ENCODE results near the gene THSD7B. TPM values are rescaled to one million over a fixed set of nuclear protein-coding genes. Genes with fewer than 3 reads are reported as not detected.
"Not testable (repeated sequence)": the region's sequence is repeated elsewhere in the genome, so short reads cannot be mapped to it uniquely, and the experiment has no call there.

The THSD7B gene
- total RNA-seq, 1 experiment from 2014 or later = not detected

DNA sequence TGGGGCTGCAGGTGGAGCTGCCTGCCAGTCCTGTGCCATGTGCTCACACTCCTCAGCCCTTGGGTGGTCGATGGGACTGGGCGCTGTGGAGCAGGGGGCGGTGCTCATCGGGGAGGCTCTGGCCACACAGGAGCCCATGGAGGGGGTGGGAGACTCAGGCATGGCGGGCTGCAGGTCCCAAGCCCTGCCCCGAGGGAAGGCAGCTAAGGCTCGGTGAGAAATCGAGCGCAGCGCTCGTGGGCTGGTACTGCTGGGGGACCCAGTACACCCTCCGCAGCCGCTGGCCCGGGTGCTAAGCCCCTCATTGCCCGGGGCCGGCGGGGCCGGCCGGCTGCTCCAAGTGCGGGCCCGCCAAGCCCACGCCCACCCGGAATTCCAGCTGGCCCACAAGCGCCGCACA is 566.2 kb downstream of the THSD7B start:
- in situ Hi-C loops (cut with HindIII; ENCODE audit: low pct_unique_long_range_greater_than_20kb, low sequenced_read_pairs); DNase-seq (ENCODE audit: low read depth, low spot score): not testable (repeated sequence)

DNA sequence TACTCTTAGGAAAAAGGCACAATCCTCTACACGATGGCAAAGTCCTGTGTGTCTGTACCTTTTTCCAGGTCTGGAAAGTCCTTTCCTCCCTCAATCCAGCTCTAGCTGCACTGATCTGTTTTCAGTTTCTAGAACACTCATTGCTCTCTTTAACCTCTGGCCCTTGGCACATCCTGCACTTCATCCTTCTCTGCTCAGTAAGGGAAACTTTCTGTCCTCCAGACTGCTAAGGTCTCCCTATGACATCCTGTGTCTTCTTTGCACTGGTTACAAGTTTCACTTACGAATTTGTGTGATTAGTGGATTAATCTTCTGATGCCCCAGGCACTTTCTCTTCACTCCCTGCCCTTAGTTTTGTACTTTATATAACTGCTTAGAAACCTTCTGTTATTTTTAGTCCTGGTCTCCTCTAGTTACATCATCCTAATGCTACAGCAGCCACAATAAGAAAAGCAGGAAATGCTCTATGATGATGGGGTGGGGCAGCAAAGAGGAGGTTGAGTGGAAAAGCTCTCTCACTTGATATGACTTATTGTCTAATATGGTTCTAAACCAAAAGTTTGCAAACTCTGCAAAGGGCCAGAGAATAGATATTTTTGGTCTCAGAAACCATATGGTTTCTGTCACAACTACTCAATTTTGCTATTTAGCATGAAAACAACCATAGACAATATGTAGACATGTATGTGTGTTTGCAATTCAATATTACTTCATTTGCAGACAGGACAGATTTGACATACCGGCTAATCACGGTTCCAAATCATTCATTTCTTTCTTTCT is 568.2 kb downstream of the THSD7B start:
- no peak for DNase-seq (ENCODE audit: low read depth, low spot score)
- in situ Hi-C loops (cut with HindIII; ENCODE audit: low pct_unique_long_range_greater_than_20kb, low sequenced_read_pairs) = no loop called here

DNA sequence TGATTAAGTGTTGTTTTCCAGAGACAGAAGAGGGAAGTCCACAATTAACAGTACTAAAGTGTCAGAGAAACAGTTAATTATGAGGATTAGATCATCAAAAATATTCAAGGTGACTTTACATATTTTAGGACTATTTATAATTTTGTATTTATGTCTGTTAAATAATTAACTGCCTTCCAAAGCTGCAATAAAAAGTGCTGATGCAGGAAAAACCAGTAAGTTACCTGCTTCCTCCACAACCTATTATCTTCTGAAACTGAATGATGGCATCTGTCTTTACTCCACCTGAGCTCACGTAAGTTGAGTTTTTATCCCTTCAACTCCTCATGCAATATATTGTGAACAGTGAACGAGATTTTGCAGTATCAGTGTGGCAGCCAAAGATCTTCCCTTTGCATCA is 570.7 kb downstream of the THSD7B start:
- in situ Hi-C loops (cut with HindIII; ENCODE audit: low pct_unique_long_range_greater_than_20kb, low sequenced_read_pairs) = no loop called here
- DNase-seq (ENCODE audit: low read depth, low spot score) = no peak

DNA sequence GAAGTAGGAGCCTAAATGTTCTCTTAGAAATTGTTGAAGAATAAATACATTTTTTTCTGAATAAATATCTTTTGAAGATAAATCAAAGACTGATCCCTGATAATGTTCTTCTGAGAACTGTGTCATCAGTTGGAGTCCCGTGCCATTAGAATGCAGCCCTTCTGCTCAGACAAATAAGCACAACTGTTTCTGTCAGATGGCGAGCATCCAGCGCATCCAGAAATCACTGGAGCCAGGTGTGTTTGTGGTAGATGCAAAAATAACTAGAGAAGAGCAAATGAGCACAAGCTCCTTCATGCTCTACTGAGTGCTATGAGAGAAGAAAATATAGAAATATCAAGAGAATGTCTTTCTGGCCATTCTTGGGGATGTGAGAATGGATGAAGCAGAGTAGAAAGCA is 573.7 kb downstream of the THSD7B start:
- DNase-seq (ENCODE audit: low read depth, low spot score) = no peak
- in situ Hi-C loops (cut with HindIII; ENCODE audit: low pct_unique_long_range_greater_than_20kb, low sequenced_read_pairs) = no loop called here

DNA sequence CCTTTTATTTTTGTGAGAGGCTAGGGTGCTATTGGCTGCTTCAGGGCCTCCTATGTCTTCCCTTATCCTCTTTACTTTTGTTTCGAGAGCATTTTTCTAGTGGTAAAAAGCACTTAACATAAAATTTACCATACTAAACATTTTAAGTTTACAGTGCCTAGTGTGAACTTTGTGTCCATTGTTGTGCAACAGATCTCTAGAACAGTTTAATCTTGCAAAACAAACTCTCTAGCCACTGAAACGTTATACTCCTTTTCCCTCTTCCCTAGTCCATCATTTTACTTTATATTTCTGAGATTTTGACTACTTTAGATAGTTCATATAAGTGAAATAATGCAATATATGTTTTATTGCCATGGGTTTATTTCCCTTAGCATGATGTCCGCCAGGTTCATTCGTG is 580.6 kb downstream of the THSD7B start:
- DNase-seq (ENCODE audit: low read depth, low spot score) = no peak
- in situ Hi-C loops (cut with HindIII; ENCODE audit: low pct_unique_long_range_greater_than_20kb, low sequenced_read_pairs) = no loop called here

DNA sequence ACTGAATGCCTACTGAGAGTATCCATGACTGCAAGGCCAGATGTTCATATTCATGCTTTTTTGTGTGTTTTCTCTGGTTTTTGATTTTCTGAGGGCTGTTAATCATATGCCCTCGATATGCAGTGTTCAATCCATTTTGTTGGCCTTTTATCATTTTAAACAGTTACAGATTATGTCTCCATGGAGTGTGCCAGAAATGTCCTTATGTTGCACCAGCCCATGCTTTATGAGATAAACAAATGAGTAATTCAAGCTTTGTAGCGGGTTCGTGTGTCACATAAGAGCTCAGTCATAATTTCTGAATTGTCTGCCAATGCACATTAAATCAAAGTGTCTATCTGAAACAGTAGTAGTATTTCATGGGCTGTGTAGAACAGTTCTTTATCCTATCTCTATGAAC is 583.0 kb downstream of the THSD7B start:
- no peak for DNase-seq (ENCODE audit: low read depth, low spot score)
- in situ Hi-C loops (cut with HindIII; ENCODE audit: low pct_unique_long_range_greater_than_20kb, low sequenced_read_pairs) = no loop called here

DNA sequence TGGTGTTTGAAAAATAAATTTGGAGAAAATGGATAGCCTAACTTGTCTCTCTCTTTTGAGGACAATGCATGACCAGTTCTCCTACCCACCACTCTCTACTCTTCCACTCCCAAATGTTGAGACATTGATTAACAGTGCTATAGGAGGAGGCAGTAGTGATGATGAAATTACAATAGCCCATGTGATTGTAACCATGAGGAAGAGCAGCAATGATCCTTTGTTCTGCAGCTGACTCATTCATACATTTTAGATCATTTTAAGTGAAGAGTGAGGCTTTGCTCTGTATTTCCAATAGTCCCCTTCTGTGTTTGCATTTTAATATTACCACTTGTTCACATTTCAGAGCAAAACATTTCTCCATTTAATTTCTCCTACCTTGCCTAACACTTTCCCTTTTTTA is 592.3 kb downstream of the THSD7B start:
- in situ Hi-C loops (cut with HindIII; ENCODE audit: low pct_unique_long_range_greater_than_20kb, low sequenced_read_pairs) = no loop called here
- DNase-seq (ENCODE audit: low read depth, low spot score) = no peak

DNA sequence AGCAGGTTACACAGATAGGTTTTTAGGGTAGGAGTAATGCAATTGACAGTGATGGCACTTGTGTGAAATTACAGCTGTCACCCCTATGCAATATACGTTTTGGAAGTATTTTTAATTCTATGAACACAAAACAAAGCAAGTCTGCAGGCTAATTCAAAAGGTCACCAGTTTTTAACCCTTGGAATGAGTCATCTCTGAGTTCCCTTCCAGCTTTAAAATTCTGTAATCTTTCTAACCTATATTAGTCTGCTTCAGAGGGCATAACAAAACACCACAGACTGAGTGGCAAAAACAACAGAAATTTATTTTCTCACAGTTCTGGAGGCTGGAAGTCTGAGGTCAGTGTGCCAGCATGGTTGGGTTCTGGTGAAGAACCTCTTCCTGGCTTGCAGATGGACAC is 602.0 kb downstream of the THSD7B start:
- no peak for DNase-seq (ENCODE audit: low read depth, low spot score)
- in situ Hi-C loops (cut with HindIII; ENCODE audit: low pct_unique_long_range_greater_than_20kb, low sequenced_read_pairs) = no loop called here

DNA sequence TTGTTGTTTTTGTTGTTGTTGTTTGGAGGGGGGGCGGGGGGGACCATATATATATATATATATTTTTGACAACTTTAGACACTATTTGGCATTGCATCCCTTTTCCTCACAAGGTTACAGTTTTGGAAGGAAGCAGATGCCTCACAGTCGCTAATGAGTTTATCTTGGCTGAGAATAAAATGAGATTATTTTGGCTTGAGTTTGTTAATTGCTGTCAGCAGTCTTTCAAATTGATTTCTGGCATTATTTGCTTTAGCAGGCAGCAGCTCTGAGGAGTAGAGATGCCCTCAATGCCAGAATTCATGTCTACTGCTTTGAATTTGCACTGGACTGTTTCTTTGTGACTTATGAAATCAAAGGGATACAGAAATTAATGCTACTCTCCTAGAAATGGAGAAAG is 603.8 kb downstream of the THSD7B start:
- in situ Hi-C loops (cut with HindIII; ENCODE audit: low pct_unique_long_range_greater_than_20kb, low sequenced_read_pairs) = no loop called here
- no peak for DNase-seq (ENCODE audit: low read depth, low spot score)

DNA sequence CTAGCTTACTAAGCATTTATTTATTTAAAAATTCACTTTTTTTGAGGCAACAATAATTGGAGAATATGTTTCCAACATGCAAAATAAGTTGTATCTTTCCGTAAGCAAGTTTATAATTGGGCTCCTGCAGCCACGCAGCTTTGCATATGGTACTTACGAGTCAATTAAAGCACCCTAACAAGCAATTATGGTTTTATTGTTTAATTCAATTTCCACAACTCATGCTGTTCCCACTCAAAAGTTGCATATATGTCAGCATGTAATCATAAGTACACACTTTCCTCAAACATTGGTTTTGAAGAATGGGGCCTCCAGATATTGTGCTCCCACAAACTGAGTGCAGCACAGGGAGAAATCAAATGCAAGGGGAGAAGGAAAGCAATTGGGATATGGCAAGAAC is 613.8 kb downstream of the THSD7B start:
- DNase-seq (ENCODE audit: low read depth, low spot score) = no peak
- in situ Hi-C loops (cut with HindIII; ENCODE audit: low pct_unique_long_range_greater_than_20kb, low sequenced_read_pairs) = no loop called here

DNA sequence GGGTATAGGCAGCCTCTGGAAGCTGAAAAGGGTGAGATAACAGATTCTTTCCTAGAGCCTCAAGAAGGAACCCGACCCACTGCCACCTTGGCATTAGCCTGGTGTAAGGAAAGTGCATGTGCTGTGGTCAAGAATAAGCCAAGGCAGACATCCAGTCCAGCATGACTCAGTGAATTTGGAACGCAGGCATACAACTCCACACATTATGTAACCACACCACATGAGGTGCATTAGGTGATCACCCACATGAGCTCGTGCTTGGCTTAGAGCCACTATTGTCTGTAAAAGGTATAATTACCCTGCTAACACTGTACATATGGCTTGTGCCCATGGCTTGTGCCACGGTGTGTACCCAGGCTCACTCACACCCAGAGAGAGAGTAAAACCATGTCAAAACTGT is 615.3 kb downstream of the THSD7B start:
- DNase-seq (ENCODE audit: low read depth, low spot score) = no peak
- in situ Hi-C loops (cut with HindIII; ENCODE audit: low pct_unique_long_range_greater_than_20kb, low sequenced_read_pairs) = no loop called here

DNA sequence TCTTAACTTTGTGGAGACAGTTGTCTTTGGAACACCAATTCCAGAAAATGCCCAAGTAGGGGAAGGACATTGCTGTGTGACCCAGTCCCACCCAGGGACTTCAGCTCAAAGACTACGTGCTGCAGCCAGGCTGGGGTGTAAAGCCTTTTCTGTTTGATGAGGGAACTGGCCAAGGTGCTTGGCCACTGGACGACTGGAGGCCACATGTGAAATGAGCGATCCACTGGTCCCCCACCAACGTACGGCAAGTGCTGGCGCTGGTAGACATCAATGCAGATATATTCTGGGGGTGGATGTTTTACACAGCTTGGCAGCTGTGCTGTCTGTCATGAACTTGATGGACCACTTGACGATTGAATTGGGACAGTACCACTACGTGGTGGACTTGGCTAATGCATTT is 616.4 kb downstream of the THSD7B start:
- no peak for DNase-seq (ENCODE audit: low read depth, low spot score)
- in situ Hi-C loops (cut with HindIII; ENCODE audit: low pct_unique_long_range_greater_than_20kb, low sequenced_read_pairs) = no loop called here

DNA sequence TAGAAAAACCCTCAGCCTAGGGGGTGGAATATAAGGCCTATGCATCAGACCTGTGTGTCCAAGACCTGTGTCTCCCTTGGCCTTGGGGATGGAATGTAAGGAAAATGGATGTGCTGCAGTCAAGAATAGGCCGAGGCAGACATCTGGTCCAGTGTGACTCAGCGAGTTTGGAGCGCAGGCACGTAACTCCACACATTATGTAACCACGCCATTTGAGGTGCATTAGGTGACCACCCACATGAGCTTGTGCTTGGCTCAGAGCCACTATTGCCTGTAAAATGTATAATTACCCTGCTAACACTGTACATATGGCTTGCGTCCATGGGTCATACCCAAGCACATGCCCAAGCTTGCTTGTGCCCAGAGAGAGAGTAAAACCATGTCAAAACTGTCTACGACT is 618.0 kb downstream of the THSD7B start:
- in situ Hi-C loops (cut with HindIII; ENCODE audit: low pct_unique_long_range_greater_than_20kb, low sequenced_read_pairs) = no loop called here
- DNase-seq (ENCODE audit: low read depth, low spot score) = no peak

DNA sequence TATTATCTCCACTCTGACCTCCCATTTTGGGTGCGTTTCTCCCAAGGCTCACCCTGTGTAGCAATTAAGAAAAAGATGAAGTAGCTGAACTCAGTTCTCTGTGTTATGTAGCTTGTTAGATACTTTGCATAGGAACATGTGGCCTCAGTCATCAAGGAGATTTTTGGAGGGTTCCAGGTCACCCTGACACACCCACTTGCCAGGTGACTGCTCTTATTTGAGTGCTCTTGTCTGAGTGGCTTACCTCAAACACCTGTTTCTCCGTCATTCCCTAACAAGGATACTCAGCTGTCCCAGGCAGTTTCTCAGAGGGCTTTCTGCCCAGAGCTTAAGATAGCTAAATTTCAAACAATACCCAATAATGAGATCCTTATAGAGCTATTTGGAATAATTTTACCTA is 621.7 kb downstream of the THSD7B start:
- no peak for DNase-seq (ENCODE audit: low read depth, low spot score)
- in situ Hi-C loops (cut with HindIII; ENCODE audit: low pct_unique_long_range_greater_than_20kb, low sequenced_read_pairs) = no loop called here

DNA sequence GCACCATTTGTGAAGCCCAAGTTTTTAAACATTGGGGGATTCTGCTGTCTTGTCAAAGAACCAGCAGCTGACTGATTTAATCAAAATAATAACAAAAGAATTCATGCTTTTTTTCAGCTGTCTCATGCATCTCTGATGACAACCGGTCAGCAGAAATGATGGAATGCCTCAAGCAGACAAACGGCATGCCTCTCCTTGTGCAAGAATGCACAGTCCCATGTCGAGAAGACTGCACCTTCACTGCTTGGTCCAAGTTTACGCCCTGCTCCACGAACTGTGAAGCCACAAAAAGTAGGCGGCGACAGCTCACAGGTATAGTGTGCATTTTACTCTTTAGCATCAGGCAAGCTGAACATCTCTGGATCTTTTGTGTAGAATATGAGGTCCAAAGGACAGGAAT is 640.2 kb downstream of the THSD7B start:
- no peak for DNase-seq (ENCODE audit: low read depth, low spot score)
- in situ Hi-C loops (cut with HindIII; ENCODE audit: low pct_unique_long_range_greater_than_20kb, low sequenced_read_pairs) = no loop called here

DNA sequence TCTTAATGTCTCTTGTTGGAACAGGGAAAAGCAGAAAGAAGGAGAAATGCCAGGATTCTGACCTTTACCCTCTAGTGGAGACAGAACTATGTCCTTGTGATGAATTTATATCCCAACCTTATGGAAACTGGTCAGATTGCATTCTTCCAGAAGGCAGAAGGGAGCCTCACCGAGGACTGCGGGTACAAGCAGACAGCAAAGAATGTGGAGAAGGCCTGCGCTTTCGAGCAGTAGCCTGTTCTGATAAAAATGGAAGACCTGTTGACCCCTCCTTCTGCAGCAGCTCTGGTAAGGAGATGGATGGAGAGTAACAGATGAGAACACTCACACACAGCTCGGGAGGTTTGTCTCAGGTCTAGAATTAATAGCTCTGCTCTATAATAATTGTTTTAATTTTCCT is 646.2 kb downstream of the THSD7B start:
- in situ Hi-C loops (cut with HindIII; ENCODE audit: low pct_unique_long_range_greater_than_20kb, low sequenced_read_pairs) = no loop called here
- no peak for DNase-seq (ENCODE audit: low read depth, low spot score)

DNA sequence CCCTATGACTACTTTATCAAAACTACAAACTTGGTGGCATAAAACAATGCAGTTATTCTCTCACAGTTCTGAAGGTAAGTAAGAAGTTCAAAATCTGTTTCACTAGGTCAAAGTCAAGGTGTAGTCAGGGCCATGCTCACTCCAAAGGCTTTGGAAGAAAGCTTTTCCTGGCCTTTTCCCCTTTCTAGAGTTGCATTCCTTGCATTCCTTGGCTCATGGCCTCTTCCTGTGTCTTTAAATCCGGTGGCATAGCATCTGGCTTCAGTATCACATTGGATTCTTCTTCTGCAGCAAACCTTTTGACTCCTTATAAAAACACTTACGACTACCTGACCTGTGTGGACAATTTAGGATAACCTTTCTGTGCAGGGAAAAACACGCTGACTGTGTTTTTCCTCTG is 655.4 kb downstream of the THSD7B start:
- no peak for DNase-seq (ENCODE audit: low read depth, low spot score)
- in situ Hi-C loops (cut with HindIII; ENCODE audit: low pct_unique_long_range_greater_than_20kb, low sequenced_read_pairs) = no loop called here

DNA sequence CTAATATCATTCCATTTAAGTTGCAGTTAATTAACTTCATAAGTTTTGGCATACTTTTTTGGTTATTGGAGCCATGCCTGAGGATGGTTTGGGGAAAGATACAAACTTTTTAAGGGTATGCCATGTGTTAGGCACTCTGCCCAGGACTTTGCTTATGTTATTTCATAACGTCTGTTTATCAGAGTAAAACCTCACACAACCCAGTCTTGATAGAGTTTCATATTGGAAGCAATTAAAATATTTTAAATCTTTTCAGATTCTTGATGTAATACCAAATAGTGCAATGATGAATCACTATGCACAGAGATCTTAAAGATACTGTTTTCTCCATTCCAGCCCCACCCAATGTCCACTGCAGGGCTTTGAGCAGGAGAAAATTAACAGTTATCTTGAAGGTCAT is 669.8 kb downstream of the THSD7B start:
- in situ Hi-C loops (cut with HindIII; ENCODE audit: low pct_unique_long_range_greater_than_20kb, low sequenced_read_pairs) = no loop called here
- DNase-seq (ENCODE audit: low read depth, low spot score) = no peak

DNA sequence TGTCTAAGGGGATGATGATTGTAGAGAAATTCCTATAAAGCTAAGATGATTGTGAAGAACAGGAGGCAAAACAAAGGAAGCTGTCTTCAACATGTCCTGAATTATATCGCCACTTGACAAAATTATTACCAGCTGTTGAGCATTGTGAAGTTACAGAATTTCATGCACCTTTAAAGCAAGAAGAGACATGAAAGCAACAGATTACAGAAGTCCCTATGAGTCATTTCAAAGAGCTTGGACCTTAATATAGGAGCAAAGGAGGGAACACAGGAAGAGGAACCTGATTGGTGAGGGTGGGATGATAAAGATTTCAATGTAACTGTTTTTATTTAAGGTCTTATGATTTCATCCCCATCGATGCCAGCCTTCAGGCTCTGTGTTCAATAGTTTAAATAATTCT is 672.0 kb downstream of the THSD7B start:
- in situ Hi-C loops (cut with HindIII; ENCODE audit: low pct_unique_long_range_greater_than_20kb, low sequenced_read_pairs) = no loop called here

DNA sequence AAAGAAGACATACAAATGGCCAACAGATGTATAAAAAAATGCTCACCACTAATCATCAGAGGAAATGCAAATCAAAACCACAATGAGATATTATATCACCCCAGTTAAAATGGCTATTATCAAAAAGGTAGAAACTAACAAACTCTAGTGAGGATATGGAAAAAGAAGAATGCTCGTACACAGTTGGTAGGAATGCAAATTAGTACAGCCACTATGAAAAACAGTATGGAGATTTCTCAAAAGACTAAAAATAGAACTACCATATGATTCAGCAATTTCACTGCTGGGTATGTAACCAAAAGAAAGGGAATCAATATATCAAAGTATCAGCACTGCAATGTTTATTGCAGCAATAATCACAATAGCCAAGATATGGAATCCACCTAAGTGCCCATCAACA is 679.6 kb downstream of the THSD7B start:
- in situ Hi-C loops (cut with HindIII; ENCODE audit: low pct_unique_long_range_greater_than_20kb, low sequenced_read_pairs) = no loop called here
- no peak for DNase-seq (ENCODE audit: low read depth, low spot score)

More for the DNA sequence above, 672.0 kb downstream of the THSD7B start:
- DNase-seq (ENCODE audit: low read depth, low spot score) = no peak

All from SK-MEL-5 (cell line).